ENCODE data around the gene MARK1. TPM values are rescaled to one million over a fixed set of nuclear protein-coding genes. Genes with fewer than 3 reads are reported as not detected.

The MARK1 gene
- total and polyA plus RNA-seq, 2 experiments from 2014 or later, result 11.1 to 13.6 TPM

DNA sequence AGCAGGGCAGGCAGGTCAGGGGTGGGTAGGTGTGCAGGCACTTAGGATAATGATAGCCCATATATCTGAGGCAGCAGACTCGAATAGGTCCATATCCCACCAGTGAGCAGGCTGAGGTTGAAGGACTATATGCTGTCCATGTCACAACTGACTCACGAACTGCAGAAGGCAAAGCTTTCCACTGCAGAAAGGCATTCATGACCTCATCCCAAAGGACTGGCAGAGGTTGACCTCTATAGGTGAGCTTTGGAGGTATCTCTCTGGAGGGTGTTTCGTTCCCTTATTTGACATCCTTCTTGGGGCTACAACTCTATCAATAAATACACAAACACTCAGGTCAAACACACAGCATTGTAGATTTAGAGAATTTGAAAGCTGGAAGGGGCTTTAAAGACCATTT lies 42.8 kb upstream of the MARK1 start:
- Histone ChIP-seq H3K4me2 (no peak overlapping the region), H3K4me1 (ENCODE audit: insufficient read depth) (no peaks in the 10 kb centered on the region), H3K9me2 (ENCODE audit: insufficient read depth) (0 out of 2 replicates have a peak, but pooled peaks cover 3% of the 10 kb centered on the region), H2AFZ (no peak overlapping the region), H3K27me3 (ENCODE audit: insufficient read depth) (no peaks in the 10 kb centered on the region), H3K27ac (ENCODE audit: low read depth) (no peak overlapping the region), H4K20me1 (replicated peaks; ENCODE audit: insufficient read depth) (no peaks in the 10 kb centered on the region), H3K36me3 (ENCODE audit: insufficient read depth) (no peaks in the 10 kb centered on the region), H3F3A (replicated peaks; ENCODE audit: low read depth) (no peaks in the 10 kb centered on the region), H3K79me2 (replicated peaks; ENCODE audit: insufficient read depth) (no peaks in the 10 kb centered on the region), H3K4me3 (no peak overlapping the region)
- peak; percentile 40 for DNase-seq (ENCODE audit: low spot score)
- TF ChIP-seq, protein P1, sequence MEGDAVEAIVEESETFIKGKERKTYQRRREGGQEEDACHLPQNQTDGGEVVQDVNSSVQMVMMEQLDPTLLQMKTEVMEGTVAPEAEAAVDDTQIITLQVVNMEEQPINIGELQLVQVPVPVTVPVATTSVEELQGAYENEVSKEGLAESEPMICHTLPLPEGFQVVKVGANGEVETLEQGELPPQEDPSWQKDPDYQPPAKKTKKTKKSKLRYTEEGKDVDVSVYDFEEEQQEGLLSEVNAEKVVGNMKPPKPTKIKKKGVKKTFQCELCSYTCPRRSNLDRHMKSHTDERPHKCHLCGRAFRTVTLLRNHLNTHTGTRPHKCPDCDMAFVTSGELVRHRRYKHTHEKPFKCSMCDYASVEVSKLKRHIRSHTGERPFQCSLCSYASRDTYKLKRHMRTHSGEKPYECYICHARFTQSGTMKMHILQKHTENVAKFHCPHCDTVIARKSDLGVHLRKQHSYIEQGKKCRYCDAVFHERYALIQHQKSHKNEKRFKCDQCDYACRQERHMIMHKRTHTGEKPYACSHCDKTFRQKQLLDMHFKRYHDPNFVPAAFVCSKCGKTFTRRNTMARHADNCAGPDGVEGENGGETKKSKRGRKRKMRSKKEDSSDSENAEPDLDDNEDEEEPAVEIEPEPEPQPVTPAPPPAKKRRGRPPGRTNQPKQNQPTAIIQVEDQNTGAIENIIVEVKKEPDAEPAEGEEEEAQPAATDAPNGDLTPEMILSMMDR (conservative IDR thresholded peaks at IDR 0.05; ENCODE audit: low read depth in 2 of 2), result peak; percentile 24 to 63; a peak in 3 of 4 replicates
- TF ChIP-seq, protein P2, sequence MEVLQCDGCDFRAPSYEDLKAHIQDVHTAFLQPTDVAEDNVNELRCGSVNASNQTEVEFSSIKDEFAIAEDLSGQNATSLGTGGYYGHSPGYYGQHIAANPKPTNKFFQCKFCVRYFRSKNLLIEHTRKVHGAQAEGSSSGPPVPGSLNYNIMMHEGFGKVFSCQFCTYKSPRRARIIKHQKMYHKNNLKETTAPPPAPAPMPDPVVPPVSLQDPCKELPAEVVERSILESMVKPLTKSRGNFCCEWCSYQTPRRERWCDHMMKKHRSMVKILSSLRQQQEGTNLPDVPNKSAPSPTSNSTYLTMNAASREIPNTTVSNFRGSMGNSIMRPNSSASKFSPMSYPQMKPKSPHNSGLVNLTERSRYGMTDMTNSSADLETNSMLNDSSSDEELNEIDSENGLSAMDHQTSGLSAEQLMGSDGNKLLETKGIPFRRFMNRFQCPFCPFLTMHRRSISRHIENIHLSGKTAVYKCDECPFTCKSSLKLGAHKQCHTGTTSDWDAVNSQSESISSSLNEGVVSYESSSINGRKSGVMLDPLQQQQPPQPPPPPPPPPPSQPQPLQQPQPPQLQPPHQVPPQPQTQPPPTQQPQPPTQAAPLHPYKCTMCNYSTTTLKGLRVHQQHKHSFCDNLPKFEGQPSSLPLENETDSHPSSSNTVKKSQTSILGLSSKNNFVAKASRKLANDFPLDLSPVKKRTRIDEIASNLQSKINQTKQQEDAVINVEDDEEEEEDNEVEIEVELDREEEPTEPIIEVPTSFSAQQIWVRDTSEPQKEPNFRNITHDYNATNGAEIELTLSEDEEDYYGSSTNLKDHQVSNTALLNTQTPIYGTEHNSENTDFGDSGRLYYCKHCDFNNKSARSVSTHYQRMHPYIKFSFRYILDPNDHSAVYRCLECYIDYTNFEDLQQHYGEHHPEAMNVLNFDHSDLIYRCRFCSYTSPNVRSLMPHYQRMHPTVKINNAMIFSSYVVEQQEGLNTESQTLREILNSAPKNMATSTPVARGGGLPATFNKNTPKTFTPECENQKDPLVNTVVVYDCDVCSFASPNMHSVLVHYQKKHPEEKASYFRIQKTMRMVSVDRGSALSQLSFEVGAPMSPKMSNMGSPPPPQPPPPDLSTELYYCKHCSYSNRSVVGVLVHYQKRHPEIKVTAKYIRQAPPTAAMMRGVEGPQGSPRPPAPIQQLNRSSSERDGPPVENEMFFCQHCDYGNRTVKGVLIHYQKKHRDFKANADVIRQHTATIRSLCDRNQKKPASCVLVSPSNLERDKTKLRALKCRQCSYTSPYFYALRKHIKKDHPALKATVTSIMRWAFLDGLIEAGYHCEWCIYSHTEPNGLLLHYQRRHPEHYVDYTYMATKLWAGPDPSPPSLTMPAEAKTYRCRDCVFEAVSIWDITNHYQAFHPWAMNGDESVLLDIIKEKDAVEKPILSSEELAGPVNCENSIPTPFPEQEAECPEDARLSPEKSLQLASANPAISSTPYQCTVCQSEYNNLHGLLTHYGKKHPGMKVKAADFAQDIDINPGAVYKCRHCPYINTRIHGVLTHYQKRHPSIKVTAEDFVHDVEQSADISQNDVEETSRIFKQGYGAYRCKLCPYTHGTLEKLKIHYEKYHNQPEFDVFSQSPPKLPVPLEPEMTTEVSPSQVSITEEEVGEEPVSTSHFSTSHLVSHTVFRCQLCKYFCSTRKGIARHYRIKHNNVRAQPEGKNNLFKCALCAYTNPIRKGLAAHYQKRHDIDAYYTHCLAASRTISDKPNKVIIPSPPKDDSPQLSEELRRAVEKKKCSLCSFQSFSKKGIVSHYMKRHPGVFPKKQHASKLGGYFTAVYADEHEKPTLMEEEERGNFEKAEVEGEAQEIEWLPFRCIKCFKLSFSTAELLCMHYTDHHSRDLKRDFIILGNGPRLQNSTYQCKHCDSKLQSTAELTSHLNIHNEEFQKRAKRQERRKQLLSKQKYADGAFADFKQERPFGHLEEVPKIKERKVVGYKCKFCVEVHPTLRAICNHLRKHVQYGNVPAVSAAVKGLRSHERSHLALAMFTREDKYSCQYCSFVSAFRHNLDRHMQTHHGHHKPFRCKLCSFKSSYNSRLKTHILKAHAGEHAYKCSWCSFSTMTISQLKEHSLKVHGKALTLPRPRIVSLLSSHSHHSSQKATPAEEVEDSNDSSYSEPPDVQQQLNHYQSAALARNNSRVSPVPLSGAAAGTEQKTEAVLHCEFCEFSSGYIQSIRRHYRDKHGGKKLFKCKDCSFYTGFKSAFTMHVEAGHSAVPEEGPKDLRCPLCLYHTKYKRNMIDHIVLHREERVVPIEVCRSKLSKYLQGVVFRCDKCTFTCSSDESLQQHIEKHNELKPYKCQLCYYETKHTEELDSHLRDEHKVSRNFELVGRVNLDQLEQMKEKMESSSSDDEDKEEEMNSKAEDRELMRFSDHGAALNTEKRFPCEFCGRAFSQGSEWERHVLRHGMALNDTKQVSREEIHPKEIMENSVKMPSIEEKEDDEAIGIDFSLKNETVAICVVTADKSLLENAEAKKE (CRISPR knock-in tag; IDR thresholded peaks at IDR 0.05), result no peak
- H3K4me3 Mint-ChIP-seq, result no peak overlapping the region
- H3K27me3 Mint-ChIP-seq (ENCODE audit: insufficient read depth, low read depth, poor library complexity), result peaks cover 1% of the 10 kb centered on the region
- H3K36me3 Mint-ChIP-seq (ENCODE audit: low read depth), result no peaks in the 10 kb centered on the region
- H3K27ac Mint-ChIP-seq, result no peak overlapping the region
- peaks cover 9% of the 10 kb centered on the region; the same call in 2 of the 3 replicates for H3K4me1 Mint-ChIP-seq
- no peaks in the 10 kb centered on the region for H3K9me3 Mint-ChIP-seq
- peak; percentile 77 for ATAC-seq

- H3K79me2 ChIP-seq (replicated peaks; ENCODE audit: insufficient read depth), result no peaks in the 10 kb centered on the region
- no peaks in the 10 kb centered on the region for H3K27me3 ChIP-seq (ENCODE audit: insufficient read depth)
- Mint-ChIP-seq H3K27me3 (ENCODE audit: insufficient read depth, low read depth, poor library complexity) (peaks cover 1% of the 10 kb centered on the region), H3K36me3 (ENCODE audit: low read depth) (no peaks in the 10 kb centered on the region), H3K4me3 (no peak overlapping the region), H3K27ac (no peak overlapping the region), H3K9me3 (no peaks in the 10 kb centered on the region), H3K4me1 (peaks cover 9% of the 10 kb centered on the region; the same call in 2 of the 3 replicates)
- H3K4me3 ChIP-seq, result no peak overlapping the region
- H3K9me2 ChIP-seq (ENCODE audit: insufficient read depth), result 0 out of 2 replicates have a peak, but pooled peaks cover 3% of the 10 kb centered on the region
- H3F3A ChIP-seq (replicated peaks; ENCODE audit: low read depth), result no peaks in the 10 kb centered on the region
- no peak for ATAC-seq
- H3K27ac ChIP-seq (ENCODE audit: low read depth), result no peak overlapping the region
- no peak overlapping the region for H2AFZ ChIP-seq
- H3K4me1 ChIP-seq (ENCODE audit: insufficient read depth), result no peaks in the 10 kb centered on the region
- no peaks in the 10 kb centered on the region for H3K36me3 ChIP-seq (ENCODE audit: insufficient read depth)
- no peaks in the 10 kb centered on the region for H4K20me1 ChIP-seq (replicated peaks; ENCODE audit: insufficient read depth)
- no peak for DNase-seq (ENCODE audit: low spot score)
- H3K4me2 ChIP-seq, result no peak overlapping the region
- TF ChIP-seq EZH2 (IDR thresholded peaks at IDR 0.05; ENCODE audit: low read depth, unreplicated experiment) (no peak), ETS1 (IDR thresholded peaks at IDR 0.05) (no peak), ZNF114 (CRISPR knock-in tag; IDR thresholded peaks at IDR 0.05) (no peak)
Measured at GRCh38 chr1:220485791-220486190, 42.1 kb upstream of the MARK1 start.
